HG03432 (cell line): Measurements from ENCODE around the gene FOCAD.
"Not testable (repeated sequence)": the region's sequence is repeated elsewhere in the genome, so short reads cannot be mapped to it uniquely, and the experiment has no call there.

Experiments
- ATAC-seq: cut with Tn5 transposase; IDR thresholded peaks from one replicate; pipeline ENCODE4 v1.9.1; 2021; ENCODE audit warnings: mild to moderate bottlenecking, moderate library complexity; ENCODE audit not compliant: unreplicated experiment

The FOCAD gene

DNA sequence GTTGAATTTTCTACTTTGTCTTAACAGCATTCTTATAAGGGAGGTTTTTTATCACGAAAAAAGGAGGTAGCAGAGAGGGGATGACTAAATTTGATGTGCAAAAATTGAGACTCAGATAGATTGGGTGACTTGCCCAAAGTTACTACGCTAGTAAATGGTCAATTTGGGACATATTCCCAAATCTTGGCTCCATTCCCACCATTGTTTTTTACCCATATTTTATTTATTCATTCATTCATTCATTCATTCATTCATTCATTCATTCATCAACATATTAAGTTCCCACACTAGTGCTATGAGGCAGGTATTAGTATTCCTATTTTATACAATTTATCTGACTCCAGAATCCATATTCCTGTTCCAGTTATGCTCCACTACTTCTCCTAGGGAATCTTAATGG, 261.8 kb downstream of the FOCAD start:
- ATAC-seq, result no peak

DNA sequence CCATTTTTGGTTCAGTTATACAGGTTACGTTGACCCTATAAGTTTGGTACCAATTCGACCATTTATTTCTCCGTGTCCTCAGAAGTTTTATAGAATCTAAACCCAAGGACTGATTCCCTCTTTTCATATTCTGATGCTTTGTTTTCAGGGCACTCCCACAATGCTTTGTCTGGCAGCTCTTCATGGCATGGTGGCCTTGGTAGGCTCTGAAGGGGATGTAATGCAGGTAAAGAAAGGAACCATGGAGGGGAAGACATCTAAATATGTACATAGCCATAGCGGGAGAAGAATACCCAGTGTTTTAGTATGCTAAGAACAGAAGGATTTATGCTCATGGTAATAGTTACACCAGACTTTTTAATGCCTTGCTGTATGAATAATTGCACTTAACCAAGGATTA, 264.6 kb downstream of the FOCAD start:
- no peak for ATAC-seq

DNA sequence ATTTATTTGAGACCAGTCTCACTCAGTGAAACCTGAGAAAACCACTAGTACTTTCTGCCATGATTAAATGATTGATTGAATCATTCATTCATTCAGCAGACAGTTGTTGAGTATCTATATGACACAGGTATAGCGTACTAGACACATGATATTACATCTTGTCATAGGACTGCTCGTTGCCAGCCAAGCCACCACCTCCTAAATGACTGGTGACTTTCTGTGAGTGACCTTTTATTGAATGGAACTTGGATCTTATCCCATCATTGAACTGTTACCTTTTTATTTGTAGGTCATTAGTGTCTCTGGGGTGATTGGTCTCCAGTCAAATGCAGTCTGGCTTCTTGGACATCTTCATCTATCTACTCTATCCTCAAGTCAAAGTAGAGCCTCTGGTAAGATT, 266.6 kb downstream of the FOCAD start:
- ATAC-seq, result no peak

DNA sequence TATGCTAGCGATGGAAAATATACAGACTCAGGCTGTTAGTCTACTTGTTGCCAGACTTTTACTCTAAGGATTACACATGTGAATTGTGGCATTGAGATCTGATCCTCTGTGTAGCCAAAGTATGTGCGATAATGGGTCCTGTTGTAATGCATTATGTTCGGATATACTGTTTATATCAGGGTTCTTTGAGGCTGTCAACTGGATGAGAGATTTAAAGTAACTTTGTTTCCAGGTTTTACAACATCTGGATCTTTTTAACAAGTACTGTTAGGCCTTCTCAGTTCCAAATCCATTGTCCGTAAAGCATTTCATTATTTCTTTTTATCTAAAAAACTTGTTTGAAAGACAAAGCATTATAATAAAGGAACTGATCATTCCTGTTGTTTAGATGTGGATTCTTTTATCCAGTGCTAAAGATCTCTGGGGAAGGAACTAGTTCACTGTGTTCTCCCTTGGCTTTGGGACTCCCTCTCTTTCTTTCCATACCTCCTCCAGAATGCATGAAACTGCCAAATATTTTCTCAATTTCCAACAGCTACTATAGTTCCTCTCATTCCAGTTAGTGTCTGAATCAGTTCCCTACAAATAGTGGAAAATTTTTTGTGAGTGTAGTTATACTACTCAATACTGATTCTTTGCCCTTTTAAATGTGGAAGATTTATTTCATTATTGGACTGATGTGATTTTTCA, 278.6 kb downstream of the FOCAD start:
- ATAC-seq, result no peak

DNA sequence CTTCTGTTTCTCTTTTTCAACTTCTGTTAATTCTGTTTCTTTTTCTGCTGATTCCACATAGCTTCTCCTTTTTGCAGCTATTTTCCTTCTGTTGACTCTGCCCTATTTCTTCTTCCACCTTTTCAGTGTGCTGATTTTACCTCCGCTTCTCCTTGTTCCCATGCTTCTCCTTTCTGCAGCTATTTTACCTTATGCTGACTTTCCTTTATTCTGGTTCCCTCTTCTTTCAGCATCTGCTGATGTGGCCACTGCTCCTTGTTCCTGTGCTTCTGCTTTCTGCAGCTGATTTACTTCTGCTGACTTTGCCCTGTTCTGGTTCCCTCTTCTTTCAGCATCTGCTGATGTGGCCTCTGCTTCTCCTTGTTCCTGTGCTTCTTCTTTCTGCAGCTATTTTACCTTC, 288.6 kb downstream of the FOCAD start:
- ATAC-seq, result no peak

DNA sequence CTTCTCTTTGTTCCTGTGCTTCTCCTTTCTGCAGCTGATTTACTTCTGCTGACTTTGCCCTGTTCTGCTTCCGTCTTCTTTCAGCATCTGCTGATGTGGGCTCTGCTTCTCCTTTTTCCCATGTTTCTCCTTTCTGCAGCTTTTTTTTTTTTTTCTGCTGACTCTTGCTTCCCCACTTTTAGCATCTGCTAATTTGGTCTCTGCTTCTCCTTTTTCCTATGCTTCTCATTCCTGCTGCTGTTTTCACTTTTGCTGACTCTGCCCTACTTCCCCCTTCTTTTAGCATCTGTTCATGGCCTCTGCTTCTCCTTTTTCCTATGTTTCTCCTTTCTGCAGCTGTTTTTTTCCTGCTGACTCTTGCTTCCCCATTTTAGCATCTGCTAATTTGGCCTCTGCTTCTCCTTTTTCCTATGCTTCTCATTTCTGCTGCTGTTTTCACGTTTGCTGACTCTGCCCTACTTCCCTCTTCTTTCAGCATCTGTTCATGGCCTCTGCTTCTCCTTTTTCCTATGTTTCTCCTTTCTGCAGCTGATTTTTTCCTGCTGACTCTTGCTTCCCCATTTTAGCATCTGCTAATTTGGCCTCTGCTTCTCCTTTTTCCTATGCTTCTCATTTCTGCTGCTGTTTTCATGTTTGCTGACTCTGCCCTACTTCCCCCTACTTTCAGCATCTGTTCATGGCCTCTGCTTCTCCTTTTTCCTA, 289.3 kb downstream of the FOCAD start:
- ATAC-seq, result not testable (repeated sequence)

DNA sequence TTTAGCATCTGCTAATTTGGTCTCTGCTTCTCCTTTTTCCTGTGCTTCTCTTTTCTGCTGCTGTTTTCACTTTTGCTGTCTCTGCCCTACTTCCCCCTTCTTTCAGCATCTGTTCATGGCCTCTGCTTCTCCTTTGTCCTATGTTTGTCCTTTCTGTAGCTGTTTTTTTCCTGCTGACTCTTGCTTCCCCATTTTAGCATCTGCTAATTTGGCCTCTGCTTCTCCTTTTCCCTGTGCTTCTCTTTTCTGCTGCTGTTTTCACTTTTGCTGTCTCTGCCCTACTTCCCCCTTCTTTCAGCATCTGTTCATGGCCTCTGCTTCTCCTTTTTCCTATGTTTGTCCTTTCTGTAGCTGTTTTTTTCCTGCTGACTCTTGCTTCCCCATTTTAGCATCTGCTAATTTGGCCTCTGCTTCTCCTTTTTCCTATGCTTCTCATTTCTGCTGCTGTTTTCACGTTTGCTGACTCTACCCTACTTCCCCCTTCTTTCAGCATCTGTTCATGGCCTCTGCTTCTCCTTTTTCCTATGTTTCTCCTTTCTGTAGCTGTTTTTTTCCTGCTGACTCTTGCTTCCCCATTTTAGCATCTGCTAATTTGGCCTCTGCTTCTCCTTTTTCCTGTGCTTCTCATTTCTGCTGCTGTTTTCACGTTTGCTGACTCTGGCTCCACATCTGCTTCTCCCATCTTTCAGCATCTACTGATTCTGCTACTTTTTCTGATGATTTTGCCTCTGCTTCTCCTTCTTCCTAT, 290.3 kb downstream of the FOCAD start:
- not testable (repeated sequence) for ATAC-seq

DNA sequence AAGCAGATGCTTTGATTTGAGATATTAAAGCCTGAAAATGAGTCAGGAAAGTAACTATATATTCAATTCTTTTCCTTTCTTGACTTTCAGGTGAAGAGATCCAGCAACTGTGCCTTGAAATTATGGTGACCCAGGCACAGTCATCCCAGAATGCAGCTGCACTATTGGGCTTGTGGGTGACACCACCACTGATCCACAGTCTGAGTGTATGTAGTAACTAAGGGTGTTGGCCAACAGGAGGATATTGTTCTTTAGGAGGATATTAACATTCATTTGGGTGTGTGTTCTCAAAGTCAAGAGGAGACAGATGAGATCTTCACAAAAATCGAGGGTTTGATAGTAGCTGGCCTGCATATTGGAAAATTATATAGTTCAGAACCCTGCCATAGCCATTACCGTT, 294.2 kb downstream of the FOCAD start:
- ATAC-seq, result no peak

DNA sequence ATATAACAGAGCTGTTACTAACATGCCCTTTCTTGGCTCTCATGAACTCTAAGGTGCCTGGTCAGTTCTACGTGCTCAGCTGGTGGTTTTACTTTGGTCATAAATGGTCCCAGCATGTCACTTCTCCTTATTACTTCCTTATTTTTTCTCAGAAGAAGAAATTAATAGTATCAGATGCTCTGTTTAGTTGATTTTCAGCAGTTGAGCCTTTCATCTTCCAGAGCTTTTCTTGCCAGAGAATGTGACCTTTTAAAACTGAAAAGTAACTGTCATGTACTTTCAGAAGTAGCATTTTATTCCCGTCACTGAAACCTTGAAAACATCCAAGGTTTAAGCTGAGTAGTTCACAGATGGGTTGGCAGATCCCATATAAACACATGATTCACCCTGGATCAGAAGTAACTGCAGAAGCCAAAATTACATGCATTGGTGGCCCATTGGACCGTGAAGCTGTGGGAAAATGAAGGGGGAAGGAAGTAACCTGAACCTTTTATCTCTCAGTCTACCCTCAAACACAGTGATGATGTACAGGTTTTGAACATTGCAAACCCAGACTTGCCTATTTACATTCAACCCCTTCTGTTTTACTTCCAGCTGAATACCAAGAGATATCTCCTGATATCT, 296.9 kb downstream of the FOCAD start:
- peak; percentile 83 for ATAC-seq

DNA sequence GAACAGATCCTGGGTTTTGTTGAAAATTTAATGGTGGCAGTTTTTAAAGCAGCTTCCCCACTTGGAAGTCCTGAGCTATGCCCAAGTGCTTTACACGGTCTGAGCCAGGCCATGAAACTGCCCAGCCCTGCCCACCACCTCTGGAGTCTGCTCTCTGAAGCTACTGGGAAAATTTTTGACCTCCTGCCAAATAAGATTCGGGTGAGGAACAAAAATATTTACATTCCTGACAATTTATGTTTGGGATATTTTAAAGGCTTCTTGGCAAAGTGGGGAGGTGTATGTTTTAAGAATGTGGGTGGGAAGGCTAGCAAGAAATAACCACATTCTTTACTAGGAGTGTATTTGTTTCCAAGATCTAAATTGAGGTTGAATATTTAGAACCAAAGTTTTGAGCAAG, 297.4 kb downstream of the FOCAD start:
- ATAC-seq, result no peak

DNA sequence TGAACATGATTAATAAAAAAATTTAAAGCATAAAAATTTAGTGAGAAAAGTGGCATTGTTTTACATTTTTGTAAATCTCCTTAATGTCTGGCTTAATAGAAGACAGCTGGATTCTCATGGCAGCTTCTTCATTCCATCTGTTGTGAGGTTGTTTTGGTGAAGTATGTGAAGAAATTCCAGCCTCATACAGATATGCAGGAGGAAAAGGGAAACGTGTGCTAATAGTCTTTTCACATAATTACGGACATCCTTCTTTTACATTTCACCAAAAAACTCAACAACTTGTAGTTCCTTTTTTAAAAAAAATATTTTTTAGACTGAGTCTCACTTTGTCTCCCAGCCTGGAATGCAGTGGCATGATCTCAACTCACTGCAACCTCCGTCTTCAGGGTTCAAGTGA, 300.4 kb downstream of the FOCAD start:
- no peak for ATAC-seq

DNA sequence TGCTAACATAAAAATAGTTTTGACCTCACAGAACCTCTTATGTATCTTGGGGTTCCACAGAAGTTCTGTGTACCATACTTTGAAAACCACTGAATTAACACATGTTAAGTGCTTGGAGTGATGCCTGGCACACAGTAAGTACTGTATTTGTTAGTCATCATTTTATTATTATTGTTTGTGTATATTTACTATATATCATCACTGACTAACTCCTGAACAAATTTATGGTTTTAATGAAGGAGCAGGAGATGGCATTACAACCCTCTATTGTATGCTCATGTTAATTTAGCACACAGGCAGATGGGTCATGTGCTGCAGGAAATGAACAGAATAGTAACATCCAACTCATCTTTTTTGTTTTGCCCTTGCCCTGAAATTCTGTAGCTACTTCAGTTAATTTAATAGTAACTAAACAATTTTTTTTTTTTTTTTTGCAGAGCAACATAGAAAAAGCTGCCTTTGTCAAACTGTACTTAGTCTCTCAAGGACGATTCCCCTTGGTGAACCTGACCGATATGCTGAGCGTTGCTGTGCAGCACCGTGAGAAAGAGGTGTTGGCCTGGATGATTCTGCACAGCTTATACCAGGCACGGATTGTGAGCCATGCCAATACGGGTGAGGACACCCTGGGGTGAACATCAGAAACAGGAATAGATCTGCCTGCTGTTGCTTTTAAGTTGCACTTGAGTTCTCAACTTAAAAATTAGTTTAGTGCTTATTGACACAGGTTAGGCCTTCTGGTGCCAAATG, 302.0 kb downstream of the FOCAD start:
- ATAC-seq, result no peak

DNA sequence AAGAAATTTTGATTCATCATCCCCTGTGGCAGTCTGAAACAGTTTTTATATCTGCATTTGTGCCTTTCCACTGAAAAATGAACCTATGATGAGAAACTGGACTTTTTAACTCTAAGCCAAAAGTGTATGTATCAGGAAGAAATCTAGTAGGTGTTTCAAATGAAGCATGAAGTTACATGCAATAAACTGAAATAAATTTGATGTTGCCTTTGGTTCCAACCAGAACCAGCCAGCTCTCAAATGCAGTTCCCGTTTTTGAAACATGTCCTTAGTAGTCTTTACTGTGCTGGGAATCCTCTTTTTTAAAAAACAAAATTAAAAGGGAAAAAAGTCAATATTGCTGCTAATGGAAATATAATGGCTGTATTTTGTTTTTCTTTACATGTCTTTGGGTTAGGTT, 303.5 kb downstream of the FOCAD start:
- no peak for ATAC-seq

DNA sequence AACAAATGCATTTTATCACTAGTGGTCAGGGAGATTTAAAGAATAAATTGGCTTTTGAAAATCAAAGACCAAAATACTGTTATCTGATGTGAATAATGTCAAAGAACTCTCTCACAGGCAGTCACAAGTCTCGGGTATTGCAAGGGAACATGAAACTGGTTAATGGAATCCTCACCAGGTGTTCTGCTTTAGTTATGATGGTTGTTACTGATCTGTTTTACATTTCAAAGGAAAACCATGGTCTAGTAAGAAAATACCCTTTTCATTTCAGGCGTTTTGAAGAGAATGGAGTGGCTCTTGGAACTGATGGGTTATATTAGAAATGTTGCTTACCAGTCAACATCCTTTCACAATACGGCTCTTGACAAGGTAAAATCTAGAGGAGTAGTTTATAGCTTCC, 304.0 kb downstream of the FOCAD start:
- no peak for ATAC-seq

DNA sequence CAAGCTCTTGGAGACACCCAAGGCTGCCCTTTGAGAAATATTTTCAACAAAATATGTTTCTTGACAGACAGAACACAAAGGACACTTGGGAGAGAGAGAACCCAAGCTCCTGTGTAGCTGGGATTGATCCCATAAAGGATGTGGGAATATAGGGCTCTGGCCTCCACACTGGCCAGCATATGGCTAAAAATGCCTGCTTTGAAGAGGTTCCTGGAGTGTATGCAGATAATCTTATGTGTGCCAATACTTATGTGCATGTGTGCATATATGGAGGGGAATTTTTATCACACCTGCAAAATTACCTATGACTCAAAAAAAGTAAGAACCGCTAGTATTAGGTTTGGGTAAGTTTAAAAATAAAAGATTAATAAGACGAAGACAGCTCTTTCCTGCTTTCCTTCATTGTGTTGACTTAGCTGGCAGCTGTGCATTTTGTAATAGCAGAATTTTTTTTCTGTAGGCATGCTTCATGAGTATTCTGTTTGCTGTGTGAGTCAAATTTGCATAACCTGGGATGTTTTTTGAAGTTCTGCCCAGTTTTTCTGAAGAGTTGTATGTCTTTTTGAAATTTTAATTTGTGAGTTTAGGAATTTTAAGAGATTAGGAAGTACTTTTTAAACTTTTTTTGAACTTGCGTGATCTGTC, 304.7 kb downstream of the FOCAD start:
- no peak for ATAC-seq

DNA sequence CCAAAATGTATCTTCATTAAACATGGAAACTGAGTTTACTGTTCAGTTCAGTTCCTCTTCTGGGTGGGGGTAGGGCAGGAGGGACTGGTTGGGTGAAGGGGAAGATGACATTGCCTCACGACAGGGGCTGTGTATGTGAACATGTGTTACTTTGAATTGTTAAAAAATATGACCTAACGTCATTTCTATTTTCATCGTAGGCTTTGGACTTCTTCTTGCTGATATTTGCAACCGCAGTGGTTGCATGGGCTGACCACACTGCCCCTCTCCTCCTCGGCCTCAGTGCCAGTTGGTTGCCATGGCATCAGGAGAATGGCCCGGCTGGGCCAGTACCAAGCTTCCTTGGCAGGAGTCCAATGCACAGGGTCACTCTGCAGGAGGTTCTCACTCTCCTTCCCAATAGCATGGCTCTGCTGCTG, 305.9 kb downstream of the FOCAD start:
- ATAC-seq, result no peak

DNA sequence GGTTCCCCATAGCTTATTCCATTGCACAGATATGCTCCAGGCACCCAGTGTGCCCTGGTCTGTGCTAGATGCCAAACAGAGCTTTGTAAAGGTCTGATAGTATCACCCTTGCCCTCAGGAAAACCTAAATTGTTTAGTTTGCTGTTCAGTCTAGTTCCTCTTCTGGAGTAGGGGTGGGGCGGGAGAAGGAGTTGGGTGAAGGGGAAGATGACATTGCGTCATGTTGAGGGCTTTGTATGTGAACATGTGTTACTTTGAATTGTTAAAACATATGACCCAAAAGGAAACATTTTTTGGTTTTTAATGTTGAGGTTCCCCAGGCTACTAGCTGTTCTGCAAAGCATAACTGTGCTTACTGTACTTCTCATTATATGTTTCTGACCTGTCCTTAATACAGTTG, 306.8 kb downstream of the FOCAD start:
- no peak for ATAC-seq

DNA sequence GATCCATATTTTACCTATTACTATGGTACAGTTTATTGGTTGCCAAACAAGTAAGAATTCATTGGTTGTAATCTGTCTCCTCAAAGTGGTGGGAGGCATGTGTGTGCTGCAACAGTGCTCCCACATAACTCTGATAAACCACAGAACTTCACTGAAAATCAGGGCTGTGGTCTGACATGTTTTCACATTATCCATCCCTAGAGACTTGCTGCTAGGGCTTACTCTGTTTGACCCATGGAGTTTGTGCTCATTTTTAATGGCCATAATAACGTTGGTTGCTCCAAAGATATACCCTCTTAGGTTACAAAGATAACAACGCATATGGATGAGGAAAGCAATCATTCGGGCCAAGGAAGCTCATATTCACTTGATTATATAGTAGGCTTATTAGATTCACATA, 310.4 kb downstream of the FOCAD start:
- ATAC-seq, result no peak

DNA sequence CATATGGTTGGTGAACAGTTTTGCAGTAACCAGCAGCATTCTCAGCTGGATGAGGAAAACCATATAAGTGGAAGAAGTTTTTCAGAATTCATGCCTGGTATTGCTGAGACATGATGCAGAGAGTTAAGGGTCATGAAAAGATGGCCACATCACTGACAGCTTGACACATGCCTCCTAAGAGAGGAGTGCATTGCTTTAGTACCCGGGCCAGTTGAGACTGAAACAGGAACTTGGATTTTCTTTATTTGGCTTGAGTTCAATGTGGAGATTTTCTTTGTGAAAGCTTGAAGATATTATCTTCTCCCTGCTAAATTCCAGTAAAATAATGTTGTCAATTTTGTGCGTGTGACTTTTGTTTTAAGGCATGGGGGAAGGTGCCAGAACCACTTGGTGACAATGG, 311.6 kb downstream of the FOCAD start:
- no peak for ATAC-seq

DNA sequence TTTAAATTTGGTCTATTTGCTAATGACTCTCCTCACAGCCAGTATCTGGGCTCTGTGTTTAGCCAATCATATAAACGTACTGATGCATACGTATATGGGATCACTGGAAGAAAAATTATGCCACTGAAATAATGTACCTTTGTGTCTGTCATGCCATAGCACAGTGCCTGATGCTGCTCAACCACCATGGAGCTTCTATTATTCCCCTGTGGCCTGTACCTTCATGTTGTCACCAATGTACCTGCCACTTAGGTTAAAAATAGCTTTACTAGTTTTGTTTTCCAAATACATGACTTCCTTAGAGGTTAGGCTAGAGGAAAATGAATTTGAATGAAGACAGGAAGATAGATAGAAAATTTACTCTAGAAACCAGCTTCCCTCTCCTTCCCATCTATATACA, 312.8 kb downstream of the FOCAD start:
- no peak for ATAC-seq
